Measurements from ENCODE around the gene MORN3. TPM values are rescaled to one million over a fixed set of nuclear protein-coding genes. Genes with fewer than 3 reads are reported as not detected.

MORN3 gene
- total and polyA plus RNA-seq, 11 donors, result 0.07 to 0.27 (median 0.18) TPM; not detected in 4

DNA sequence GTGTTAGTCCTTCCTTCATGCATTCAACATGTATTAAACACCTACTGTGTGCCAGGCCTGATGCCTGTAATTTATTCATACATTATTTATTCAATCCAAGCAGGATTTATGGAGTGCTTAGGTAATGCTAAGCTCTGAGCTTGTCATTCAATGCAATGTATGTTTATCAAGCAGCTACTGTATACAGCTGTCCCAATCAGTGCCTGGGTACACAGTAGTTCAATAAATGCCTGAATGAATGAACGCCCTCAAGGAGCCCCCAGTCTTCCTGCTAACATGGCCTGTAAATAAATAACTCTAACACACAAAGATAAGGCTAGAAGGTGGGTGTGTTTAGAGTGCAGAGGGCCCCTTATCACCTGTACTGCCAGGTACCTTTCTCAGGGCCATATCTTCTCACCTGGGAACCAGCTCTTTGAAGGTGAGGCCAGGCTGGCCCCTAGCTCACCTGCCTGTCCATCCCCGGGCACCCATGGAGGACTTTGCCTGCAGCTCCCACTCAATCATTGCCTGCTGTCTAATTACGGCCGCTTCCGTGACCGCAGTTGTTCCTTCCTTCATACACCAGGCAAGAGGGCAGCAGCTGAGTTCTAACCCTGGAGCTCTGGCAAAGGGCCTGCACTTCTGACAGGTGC, 68.6 kb downstream of the MORN3 start:
- H3K4me3 ChIP-seq, result no peak overlapping the region
- TF ChIP-seq CTCF (IDR thresholded peaks at IDR 0.05) (no peak), POLR2A (IDR thresholded peaks at IDR 0.05) (no peak)
- no peaks in the 10 kb centered on the region for H3K9me3 ChIP-seq
- H3K4me1 ChIP-seq, result no peaks in the 10 kb centered on the region
- H3K27me3 ChIP-seq, result no peaks in the 10 kb centered on the region
- H3K27ac ChIP-seq, result no peak overlapping the region
- WGBS, 4 donors, result 90 to 94% (median 93%) methylated on average over 6 of the region's 6 CpGs
- intact Hi-C loops (cut with DNase I), result no loop called here
- ATAC-seq, result no peak
- DNase-seq, result no peak
- H3K36me3 ChIP-seq, result no peaks in the 10 kb centered on the region

Other genes starting within 250 kb of the MORN3 start
- gene KDM2B, start 88.6 kb downstream of the MORN3 start, total RNA-seq, result 10 to 100 TPM in 6 of 9 donors, 1 to 10 TPM in 3; 7.9 to 24.7 (median 11.9) TPM
- 1 to 10 TPM; 7.3 to 9.9 TPM for gene KDM2B, start 88.6 kb downstream of the MORN3 start, polyA plus RNA-seq
- gene ORAI1, start 43.1 kb downstream of the MORN3 start, total RNA-seq, result 10 to 100 TPM in 4 of 9 donors, 1 to 10 TPM in 5; 6.9 to 15.7 (median 9.5) TPM
- 10 to 100 TPM in 1 of 2 donors, 1 to 10 TPM in 1; 4.5 to 18.8 TPM for gene ORAI1, start 43.1 kb downstream of the MORN3 start, polyA plus RNA-seq
- 10 to 100 TPM in 2 of 9 donors, 1 to 10 TPM in 7; 5.8 to 13.2 (median 7.6) TPM for gene TMEM120B, start 43.1 kb upstream of the MORN3 start, total RNA-seq
- gene TMEM120B, start 43.1 kb upstream of the MORN3 start, polyA plus RNA-seq, result 10 to 100 TPM in 1 of 2 donors, 1 to 10 TPM in 1; 6.4 to 12.1 TPM
- gene RHOF, start 124.0 kb upstream of the MORN3 start, total RNA-seq, result 10 to 100 TPM; 18.8 to 45.2 (median 26.6) TPM
- 10 to 100 TPM; 18.8 to 23.8 TPM for gene RHOF, start 124.0 kb upstream of the MORN3 start, polyA plus RNA-seq
- 10 to 100 TPM in 5 of 9 donors, 1 to 10 TPM in 4; 6.2 to 17.0 (median 12.0) TPM for gene SETD1B, start 134.4 kb upstream of the MORN3 start, total RNA-seq
- gene SETD1B, start 134.4 kb upstream of the MORN3 start, polyA plus RNA-seq, result 1 to 10 TPM; 6.9 to 7.2 TPM
- 1 to 10 TPM in 7 of 9 donors, under 1 TPM in 2; 0.36 to 2.2 (median 1.5) TPM for gene HPD, start 189.2 kb upstream of the MORN3 start, total RNA-seq
- 1 to 10 TPM in 1 of 2 donors, under 1 TPM in 1; 0.55 to 1.1 TPM for gene HPD, start 189.2 kb upstream of the MORN3 start, polyA plus RNA-seq
- gene PSMD9, start 219.1 kb upstream of the MORN3 start, total RNA-seq, result 10 to 100 TPM; 28.8 to 47.8 (median 37.9) TPM
- 100 to 1,000 TPM in 1 of 2 donors, 10 to 100 TPM in 1; 24.8 to 133 TPM for gene PSMD9, start 219.1 kb upstream of the MORN3 start, polyA plus RNA-seq
- gene CFAP251, start 248.9 kb upstream of the MORN3 start, total RNA-seq, result 1 to 10 TPM in 5 of 9 donors, under 1 TPM in 4; 0.60 to 8.0 (median 1.2) TPM
- gene CFAP251, start 248.9 kb upstream of the MORN3 start, polyA plus RNA-seq, result 1 to 10 TPM; 1.4 to 2.2 TPM

All from heart left ventricle (tissue), 16 donors.